ENCODE results near the gene MED13L.

DNA sequence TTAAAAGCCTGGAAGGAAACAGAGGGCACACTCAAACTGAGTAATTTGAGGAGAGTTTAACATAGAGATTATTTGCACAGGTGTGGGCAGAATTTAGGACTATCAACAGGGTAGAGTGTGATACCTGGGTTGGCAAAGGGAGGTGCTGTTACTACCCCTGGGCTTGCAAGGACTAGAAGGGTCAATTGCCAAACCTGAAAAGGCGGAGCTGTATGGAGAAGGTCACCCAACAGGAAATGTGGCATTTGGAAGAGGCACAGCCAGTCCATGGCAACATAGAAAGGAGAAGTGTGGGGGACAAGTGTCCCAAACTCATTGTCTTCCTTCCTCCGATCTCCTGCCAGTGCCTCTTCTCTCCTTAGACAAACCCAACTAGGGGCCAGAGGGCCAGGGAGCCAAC lies 21.6 kb upstream of the MED13L start:
- TF ChIP-seq SIN3A (IDR thresholded peaks at IDR 0.05; ENCODE audit: borderline replicate concordance, insufficient read depth, low read length), result no peak
- TF ChIP-seq POLR2AphosphoS5 (IDR thresholded peaks at IDR 0.05; ENCODE audit: low read depth, low read length), result no peak

Data from PFSK-1 (cell line).